D721Med (cell line): ENCODE results near the gene MCAT.

Experiments used
- DNase-seq: peaks from one replicate; pipeline ENCODE4 v3.0.0; 2011; ENCODE audit warnings: low spot score; ENCODE audit not compliant: insufficient read length
- FAIRE-seq: peaks from 2 replicates; lab custom pipeline; 2011; peaks lifted over from hg19 to GRCh38; lab: Jason Lieb, UNC
- TF ChIP-seq, protein P1 (sequence below): IDR thresholded peaks from 2 replicates; pipeline ENCODE4 v1.5.1; 2012; ENCODE audit warnings: mild to moderate bottlenecking, control low read depth; ENCODE audit not compliant: insufficient read depth; ENCODE audit errors: missing control alignments

MCAT gene

DNA sequence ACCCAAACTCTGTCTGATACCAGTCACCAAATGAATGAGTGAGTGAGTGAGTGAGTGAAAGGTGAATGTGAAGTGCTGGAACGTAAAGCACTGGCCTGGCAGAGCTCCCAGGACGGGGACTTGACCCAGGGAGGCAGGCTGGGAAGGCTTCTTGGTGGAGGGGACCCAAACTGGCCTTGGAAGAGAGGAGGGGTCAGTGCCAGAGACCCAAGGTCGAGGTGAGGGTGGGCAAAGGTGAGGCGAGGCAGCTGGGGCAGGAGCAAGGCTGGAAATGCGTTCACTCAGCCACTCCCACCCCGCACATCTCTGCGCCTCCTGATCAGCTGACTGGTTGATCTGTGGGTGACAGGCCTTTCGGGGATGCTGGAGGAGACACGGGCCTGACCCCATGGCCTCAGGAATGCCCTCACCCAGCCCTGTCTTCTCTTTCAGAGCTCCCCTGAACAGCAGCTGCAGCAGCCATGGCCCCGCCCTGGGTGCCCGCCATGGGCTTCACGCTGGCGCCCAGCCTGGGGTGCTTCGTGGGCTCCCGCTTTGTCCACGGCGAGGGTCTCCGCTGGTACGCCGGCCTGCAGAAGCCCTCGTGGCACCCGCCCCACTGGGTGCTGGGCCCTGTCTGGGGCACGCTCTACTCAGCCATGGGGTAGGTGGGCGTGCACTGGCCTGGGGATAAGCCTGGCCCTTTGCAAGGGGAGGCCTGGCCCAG lies 15.7 kb upstream of the MCAT start:
- TF ChIP-seq, protein P1, sequence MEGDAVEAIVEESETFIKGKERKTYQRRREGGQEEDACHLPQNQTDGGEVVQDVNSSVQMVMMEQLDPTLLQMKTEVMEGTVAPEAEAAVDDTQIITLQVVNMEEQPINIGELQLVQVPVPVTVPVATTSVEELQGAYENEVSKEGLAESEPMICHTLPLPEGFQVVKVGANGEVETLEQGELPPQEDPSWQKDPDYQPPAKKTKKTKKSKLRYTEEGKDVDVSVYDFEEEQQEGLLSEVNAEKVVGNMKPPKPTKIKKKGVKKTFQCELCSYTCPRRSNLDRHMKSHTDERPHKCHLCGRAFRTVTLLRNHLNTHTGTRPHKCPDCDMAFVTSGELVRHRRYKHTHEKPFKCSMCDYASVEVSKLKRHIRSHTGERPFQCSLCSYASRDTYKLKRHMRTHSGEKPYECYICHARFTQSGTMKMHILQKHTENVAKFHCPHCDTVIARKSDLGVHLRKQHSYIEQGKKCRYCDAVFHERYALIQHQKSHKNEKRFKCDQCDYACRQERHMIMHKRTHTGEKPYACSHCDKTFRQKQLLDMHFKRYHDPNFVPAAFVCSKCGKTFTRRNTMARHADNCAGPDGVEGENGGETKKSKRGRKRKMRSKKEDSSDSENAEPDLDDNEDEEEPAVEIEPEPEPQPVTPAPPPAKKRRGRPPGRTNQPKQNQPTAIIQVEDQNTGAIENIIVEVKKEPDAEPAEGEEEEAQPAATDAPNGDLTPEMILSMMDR, result no peak
- FAIRE-seq (no peak), DNase-seq (no peak)

DNA sequence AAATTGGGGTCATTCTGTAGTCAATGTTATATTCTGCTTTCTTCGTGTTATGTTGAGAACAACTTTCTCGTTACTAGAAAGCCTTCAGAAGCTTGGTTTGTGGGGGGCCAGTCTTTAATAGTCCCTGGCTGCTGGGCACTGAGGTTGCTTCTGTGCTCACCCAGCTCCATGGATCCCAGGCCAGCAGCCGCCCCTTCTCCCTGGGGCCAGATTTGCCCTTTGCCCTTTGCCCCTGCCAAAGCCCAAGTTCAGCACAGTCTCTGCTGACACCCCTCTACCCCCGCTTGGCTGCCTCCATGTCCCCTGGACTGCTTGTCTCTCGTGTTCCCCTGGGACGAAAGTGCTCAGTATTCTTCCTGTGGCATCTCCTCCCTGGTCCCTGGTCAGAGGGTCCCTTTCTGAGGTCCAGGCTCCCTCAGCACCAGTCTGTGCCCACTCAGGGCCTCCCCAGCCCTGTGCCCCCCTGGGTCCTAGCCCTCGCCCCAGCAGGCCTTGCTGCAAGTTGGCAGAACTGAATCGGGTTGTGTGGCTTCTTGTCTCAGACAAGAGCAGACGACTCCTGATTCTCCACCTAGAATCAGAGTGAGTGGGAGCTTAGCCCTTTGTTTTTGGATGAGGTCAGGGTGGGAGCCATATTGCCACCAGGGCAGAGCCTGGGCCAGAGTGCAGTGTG lies 14.8 kb upstream of the MCAT start:
- FAIRE-seq (no peak), DNase-seq (no peak)
- TF ChIP-seq, protein P1, result no peak

DNA sequence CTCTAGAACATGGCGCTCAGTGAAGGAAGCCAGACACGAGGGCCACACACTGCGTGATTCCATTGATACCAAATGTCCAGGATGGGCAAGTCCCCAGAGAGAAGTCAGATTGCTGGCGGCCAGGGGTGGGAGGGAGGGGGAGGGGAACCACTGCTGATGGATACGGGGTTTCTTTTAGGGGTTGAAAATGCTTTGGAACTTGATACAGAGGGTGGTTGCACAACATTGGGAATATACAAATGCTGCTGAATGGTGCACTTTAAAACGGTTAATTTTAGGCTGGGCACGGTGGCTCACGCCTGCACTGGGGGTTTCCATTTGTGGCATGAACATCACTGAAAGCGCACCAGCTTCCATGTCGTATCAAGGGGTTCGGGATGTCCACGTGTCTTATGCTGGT lies 13.2 kb upstream of the MCAT start:
- TF ChIP-seq, protein P1, result no peak
- DNase-seq (no peak), FAIRE-seq (no peak)

DNA sequence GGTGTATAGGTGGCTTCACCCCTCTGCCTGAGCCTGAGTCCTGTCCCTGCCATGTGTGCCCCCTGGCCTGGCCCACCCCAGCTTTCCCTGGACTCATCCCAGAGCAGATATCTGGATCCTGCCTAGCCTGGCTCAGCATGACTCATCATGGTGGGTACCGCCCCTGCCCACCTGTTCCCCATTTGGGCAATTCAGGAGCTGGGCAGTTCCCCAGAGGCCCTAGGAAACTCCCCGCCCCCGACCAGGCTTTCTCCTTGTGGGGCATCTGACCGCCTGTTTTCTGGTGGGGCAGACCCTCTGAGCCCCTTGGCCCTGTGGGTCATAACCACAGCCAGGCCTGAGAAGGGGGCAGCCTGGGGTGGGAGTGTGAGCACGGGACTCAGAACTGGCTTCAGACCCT lies 12.6 kb upstream of the MCAT start:
- TF ChIP-seq, protein P1, result no peak
- FAIRE-seq (no peak), DNase-seq (no peak)

DNA sequence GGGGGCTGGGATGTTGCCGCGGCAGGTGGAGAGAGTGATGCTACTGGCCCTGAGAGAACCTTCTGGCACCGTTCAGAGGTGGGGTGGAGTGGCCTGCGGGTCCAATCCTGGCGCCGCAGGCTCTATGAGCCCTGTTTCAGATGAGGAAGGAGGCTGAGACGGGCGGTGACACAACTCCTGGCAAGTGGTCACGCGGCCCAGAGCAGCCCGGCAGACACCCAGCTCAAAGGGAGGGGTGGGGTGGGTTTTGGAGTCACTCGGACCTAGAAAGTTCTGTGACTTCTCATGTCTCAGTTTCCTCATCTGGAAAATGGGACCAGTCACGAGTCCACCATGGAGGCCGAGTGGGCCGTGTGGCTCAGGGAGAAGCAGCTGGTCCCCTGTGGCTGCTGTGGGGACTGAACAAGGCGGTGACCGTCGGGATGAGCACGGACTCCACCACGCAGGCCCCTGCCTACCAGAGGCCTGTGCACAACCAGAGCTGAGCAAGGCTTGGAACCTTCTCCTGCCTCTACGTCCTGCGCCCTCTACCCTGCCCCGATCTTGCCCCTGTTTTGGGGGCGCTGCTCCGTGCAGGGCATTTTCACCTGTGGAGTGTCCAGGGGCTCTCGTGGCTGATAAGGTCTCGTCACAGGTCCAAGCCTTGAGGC lies 11.8 kb upstream of the MCAT start:
- no peak for DNase-seq
- FAIRE-seq, result no peak
- TF ChIP-seq, protein P1, result no peak

DNA sequence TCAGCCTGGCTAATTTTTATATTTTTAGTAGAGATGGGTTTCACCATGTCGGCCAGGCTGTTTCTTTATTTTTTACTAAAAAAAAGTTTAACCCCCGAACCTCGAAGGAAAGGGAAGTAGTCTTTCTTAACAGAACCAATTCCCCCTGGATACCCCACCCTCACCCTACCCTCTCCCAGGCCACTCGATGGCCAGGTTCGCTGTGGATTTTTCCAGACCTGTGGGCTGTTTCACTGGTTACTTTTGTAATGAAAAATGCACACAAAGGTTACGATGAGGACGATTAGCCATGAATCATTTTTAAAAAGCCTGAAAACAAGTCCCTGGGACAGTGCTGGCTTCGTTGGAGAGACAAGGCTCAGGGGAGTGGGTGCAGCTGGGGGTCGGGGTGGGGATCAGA lies 10.7 kb upstream of the MCAT start:
- TF ChIP-seq, protein P1, result no peak
- DNase-seq (no peak), FAIRE-seq (no peak)
